ENCODE measurements around the gene EMC9.

GRCh38 chr14:24123424-24124417, 17.7 kb downstream of the EMC9 start:
- TF ChIP-seq E2F4 (IDR thresholded peaks at IDR 0.05; ENCODE audit: low read depth, low read length) (no peak), REST (IDR thresholded peaks at IDR 0.05; ENCODE audit: low read depth, low read length) (no peak), RFX5 (IDR thresholded peaks at IDR 0.05; ENCODE audit: low read depth, low read length) (no peak), FOXM1 (IDR thresholded peaks at IDR 0.05; ENCODE audit: low read depth, low read length) (no peak), IRF3 (IDR thresholded peaks at IDR 0.05) (no peak), TAF1 (IDR thresholded peaks at IDR 0.05; ENCODE audit: borderline replicate concordance, low read depth, low read length) (no peak), CTCF (IDR thresholded peaks at IDR 0.05 in 2 of 3, conservative IDR thresholded peaks at IDR 0.05 in 1 of 3; ENCODE audit: control insufficient read depth in 2 of 3, extremely low read depth in 1 of 3, insufficient read depth in 1 of 3, low read depth in 3 of 3, low read length in 3 of 3) (no peak), POLR2AphosphoS5 (IDR thresholded peaks at IDR 0.05; ENCODE audit: low read length) (no peak), ATF2 (IDR thresholded peaks at IDR 0.05; ENCODE audit: low read length) (no peak), KAT2A (conservative IDR thresholded peaks at IDR 0.05; ENCODE audit: control insufficient read depth, low read depth, low read length) (no peak), WRNIP1 (IDR thresholded peaks at IDR 0.05; ENCODE audit: borderline replicate concordance, low read depth, low read length) (no peak), NBN (IDR thresholded peaks at IDR 0.05) (no peak), NRF1 (conservative IDR thresholded peaks at IDR 0.05; ENCODE audit: low read depth, low read length) (no peak), BCL3 (IDR thresholded peaks at IDR 0.05; ENCODE audit: borderline replicate concordance, insufficient read depth, low read depth, low read length, poor library complexity, severe bottlenecking) (no peak)
